NT2/D1 (cell line): ENCODE data around the gene LRRK1.

Source experiments
- SUZ12 ChIP-seq: IDR thresholded peaks from 2 replicates; pipeline ENCODE4 v1.6.1; 2011; ENCODE audit not compliant: insufficient read length, insufficient read depth; ENCODE audit errors: extremely low read depth
- YY1 ChIP-seq: IDR thresholded peaks from 2 replicates; pipeline ENCODE4 v1.6.1; 2011; ENCODE audit not compliant: insufficient read length, insufficient read depth
- ZNF274 ChIP-seq: IDR thresholded peaks from 2 replicates; pipeline ENCODE4 v1.6.1; 2011; ENCODE audit warnings: mild to moderate bottlenecking, low read depth, low read length

DNA sequence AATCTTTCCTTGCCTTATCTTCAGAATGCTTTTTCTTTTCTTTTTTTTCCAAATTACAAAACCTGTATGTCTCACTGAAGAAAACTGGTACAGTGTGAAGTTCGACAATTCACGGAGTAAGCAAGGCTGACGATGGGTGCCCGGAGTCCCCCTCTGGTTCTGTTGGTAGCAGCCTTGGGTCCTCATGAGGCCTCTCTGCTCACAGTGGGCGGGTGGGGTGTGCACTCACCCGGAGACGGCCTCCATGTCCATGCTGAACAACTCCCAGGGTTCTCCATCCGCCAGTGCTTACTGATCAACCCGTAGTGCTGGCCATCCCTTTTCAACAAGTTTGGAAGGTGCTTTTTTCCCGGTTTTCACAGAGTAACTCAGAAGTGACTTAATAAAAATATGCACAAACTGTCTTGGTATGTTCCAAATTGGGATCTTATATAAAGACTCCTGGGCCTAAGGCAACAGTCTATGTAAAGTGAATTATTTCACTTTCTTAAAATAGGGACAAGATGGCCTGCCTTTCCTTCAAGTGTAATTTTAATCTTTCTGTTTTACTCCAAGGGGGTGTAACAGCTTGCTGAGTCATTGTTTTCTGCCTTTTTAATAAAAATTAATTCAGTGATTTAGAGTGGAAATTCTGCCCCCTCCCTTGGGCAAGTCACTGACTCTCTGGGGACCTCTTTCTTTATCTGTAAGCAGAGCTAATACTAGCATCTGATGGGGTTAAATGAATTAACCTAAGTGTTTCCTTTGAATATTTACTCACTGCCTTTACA, 23.7 kb downstream of the LRRK1 start:
- TF ChIP-seq YY1 (no peak), ZNF274 (no peak), SUZ12 (no peak)
